ENCODE measurements around the gene VAMP4.
A peak's percentile ranks its signal among the peaks of the same experiment; 100 is the strongest.

VAMP4 gene

DNA sequence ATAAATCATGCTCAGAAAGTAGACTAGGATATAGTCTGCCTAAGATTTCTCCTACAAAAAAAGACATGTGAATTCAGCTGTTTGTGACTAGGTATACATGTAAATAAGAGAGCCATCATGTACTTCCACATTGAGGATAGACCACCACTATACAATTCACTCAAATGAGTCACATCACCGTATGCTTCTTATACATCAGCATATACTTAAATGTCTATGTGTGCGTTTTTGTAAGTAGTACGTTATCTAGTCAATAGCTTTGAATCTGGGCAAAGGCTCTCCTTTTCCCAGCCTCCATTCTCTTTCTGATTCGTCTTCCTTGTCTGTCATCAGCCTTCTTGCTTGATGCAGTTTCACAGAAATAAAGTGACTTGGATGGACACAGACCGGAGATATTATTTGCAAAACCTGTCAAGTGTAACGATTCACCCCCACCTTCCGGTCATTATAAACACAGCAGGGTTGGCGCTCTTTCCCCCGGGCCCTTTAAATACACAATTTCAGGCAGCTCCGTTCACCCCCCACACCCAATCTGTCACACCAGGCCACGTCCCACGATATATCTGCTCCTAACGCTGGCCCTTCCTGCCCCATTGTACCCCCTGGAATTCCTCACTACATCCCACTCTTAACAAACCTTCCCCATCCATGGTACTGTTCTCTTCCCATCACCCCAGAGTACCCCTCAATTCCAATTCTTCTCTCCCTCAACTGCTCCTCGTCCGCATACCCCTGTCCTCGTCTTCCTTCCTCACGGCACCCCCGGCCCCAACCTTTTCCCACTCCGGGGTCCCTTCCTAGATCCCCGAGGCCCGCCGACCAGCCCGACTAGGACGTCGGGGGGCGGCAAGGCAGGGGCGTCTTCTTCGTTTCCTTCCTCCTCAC is 636 bp downstream of the VAMP4 start (continued):
- TF ChIP-seq, protein P1, sequence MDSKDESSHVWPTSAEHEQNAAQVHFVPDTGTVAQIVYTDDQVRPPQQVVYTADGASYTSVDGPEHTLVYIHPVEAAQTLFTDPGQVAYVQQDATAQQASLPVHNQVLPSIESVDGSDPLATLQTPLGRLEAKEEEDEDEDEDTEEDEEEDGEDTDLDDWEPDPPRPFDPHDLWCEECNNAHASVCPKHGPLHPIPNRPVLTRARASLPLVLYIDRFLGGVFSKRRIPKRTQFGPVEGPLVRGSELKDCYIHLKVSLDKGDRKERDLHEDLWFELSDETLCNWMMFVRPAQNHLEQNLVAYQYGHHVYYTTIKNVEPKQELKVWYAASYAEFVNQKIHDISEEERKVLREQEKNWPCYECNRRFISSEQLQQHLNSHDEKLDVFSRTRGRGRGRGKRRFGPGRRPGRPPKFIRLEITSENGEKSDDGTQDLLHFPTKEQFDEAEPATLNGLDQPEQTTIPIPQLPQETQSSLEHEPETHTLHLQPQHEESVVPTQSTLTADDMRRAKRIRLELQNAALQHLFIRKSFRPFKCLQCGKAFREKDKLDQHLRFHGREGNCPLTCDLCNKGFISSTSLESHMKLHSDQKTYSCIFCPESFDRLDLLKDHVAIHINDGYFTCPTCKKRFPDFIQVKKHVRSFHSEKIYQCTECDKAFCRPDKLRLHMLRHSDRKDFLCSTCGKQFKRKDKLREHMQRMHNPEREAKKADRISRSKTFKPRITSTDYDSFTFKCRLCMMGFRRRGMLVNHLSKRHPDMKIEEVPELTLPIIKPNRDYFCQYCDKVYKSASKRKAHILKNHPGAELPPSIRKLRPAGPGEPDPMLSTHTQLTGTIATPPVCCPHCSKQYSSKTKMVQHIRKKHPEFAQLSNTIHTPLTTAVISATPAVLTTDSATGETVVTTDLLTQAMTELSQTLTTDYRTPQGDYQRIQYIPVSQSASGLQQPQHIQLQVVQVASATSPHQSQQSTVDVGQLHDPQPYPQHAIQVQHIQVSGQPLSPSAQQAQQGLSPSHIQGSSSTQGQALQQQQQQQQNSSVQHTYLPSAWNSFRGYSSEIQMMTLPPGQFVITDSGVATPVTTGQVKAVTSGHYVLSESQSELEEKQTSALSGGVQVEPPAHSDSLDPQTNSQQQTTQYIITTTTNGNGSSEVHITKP (tag by site-specific recombination; IDR thresholded peaks at IDR 0.05), result peak; percentile 78
- TF ChIP-seq, protein P2, sequence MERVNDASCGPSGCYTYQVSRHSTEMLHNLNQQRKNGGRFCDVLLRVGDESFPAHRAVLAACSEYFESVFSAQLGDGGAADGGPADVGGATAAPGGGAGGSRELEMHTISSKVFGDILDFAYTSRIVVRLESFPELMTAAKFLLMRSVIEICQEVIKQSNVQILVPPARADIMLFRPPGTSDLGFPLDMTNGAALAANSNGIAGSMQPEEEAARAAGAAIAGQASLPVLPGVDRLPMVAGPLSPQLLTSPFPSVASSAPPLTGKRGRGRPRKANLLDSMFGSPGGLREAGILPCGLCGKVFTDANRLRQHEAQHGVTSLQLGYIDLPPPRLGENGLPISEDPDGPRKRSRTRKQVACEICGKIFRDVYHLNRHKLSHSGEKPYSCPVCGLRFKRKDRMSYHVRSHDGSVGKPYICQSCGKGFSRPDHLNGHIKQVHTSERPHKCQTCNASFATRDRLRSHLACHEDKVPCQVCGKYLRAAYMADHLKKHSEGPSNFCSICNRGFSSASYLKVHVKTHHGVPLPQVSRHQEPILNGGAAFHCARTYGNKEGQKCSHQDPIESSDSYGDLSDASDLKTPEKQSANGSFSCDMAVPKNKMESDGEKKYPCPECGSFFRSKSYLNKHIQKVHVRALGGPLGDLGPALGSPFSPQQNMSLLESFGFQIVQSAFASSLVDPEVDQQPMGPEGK (tag by site-specific recombination; IDR thresholded peaks at IDR 0.05), result peak; percentile 66
- TF ChIP-seq, protein P3, sequence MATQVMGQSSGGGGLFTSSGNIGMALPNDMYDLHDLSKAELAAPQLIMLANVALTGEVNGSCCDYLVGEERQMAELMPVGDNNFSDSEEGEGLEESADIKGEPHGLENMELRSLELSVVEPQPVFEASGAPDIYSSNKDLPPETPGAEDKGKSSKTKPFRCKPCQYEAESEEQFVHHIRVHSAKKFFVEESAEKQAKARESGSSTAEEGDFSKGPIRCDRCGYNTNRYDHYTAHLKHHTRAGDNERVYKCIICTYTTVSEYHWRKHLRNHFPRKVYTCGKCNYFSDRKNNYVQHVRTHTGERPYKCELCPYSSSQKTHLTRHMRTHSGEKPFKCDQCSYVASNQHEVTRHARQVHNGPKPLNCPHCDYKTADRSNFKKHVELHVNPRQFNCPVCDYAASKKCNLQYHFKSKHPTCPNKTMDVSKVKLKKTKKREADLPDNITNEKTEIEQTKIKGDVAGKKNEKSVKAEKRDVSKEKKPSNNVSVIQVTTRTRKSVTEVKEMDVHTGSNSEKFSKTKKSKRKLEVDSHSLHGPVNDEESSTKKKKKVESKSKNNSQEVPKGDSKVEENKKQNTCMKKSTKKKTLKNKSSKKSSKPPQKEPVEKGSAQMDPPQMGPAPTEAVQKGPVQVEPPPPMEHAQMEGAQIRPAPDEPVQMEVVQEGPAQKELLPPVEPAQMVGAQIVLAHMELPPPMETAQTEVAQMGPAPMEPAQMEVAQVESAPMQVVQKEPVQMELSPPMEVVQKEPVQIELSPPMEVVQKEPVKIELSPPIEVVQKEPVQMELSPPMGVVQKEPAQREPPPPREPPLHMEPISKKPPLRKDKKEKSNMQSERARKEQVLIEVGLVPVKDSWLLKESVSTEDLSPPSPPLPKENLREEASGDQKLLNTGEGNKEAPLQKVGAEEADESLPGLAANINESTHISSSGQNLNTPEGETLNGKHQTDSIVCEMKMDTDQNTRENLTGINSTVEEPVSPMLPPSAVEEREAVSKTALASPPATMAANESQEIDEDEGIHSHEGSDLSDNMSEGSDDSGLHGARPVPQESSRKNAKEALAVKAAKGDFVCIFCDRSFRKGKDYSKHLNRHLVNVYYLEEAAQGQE (tag by site-specific recombination; IDR thresholded peaks at IDR 0.05), result peak; percentile 69; the same call in 1 of the 2 replicates
- TF ChIP-seq ZNF174 (tag by site-specific recombination; IDR thresholded peaks at IDR 0.05), result no peak
- peak; percentile 96 for TF ChIP-seq ZNF777 (tag by site-specific recombination; IDR thresholded peaks at IDR 0.05; ENCODE audit: borderline replicate concordance)
- no peak for TF ChIP-seq ZNF140 (tag by site-specific recombination; IDR thresholded peaks at IDR 0.05)
- TF ChIP-seq WT1 (tag by site-specific recombination; IDR thresholded peaks at IDR 0.05), result peak; percentile 37; the same call in 1 of the 2 replicates
- TF ChIP-seq, protein P4, sequence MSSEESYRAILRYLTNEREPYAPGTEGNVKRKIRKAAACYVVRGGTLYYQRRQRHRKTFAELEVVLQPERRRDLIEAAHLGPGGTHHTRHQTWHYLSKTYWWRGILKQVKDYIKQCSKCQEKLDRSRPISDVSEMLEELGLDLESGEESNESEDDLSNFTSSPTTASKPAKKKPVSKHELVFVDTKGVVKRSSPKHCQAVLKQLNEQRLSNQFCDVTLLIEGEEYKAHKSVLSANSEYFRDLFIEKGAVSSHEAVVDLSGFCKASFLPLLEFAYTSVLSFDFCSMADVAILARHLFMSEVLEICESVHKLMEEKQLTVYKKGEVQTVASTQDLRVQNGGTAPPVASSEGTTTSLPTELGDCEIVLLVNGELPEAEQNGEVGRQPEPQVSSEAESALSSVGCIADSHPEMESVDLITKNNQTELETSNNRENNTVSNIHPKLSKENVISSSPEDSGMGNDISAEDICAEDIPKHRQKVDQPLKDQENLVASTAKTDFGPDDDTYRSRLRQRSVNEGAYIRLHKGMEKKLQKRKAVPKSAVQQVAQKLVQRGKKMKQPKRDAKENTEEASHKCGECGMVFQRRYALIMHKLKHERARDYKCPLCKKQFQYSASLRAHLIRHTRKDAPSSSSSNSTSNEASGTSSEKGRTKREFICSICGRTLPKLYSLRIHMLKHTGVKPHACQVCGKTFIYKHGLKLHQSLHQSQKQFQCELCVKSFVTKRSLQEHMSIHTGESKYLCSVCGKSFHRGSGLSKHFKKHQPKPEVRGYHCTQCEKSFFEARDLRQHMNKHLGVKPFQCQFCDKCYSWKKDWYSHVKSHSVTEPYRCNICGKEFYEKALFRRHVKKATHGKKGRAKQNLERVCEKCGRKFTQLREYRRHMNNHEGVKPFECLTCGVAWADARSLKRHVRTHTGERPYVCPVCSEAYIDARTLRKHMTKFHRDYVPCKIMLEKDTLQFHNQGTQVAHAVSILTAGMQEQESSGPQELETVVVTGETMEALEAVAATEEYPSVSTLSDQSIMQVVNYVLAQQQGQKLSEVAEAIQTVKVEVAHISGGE (tag by site-specific recombination; conservative IDR thresholded peaks at IDR 0.05; ENCODE audit: low read depth), result 0 out of 2 replicates have a peak, but pooled peaks have one; percentile 31
- peak; percentile 55; the same call in 1 of the 2 replicates for TF ChIP-seq ZNF664 (tag by site-specific recombination; IDR thresholded peaks at IDR 0.05)
- peak; percentile 83 for TF ChIP-seq ZBTB10 (tag by site-specific recombination; IDR thresholded peaks at IDR 0.05)
- no peak for TF ChIP-seq ZSCAN16 (tag by site-specific recombination; IDR thresholded peaks at IDR 0.05)
- TF ChIP-seq SP7 (tag by site-specific recombination; IDR thresholded peaks at IDR 0.05), result no peak
- TF ChIP-seq ZNF335 (tag by site-specific recombination; conservative IDR thresholded peaks at IDR 0.05), result peak; percentile 91
- TF ChIP-seq, protein P5, sequence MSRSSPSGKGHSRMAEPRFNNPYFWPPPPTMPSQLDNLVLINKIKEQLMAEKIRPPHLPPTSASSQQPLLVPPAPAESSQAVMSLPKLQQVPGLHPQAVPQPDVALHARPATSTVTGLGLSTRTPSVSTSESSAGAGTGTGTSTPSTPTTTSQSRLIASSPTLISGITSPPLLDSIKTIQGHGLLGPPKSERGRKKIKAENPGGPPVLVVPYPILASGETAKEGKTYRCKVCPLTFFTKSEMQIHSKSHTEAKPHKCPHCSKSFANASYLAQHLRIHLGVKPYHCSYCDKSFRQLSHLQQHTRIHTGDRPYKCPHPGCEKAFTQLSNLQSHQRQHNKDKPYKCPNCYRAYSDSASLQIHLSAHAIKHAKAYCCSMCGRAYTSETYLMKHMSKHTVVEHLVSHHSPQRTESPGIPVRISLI (tag by site-specific recombination; IDR thresholded peaks at IDR 0.05), result no peak
- TF ChIP-seq PRDM1 (tag by site-specific recombination; IDR thresholded peaks at IDR 0.05), result no peak
- TF ChIP-seq ZFP3 (tag by site-specific recombination; IDR thresholded peaks at IDR 0.05; ENCODE audit: low read depth), result no peak
- no peak for TF ChIP-seq ZNF16 (tag by site-specific recombination; IDR thresholded peaks at IDR 0.05; ENCODE audit: low read depth)
- 0 out of 2 replicates have a peak, but pooled peaks have one; percentile 6 for TF ChIP-seq ZNF654 (tag by site-specific recombination; IDR thresholded peaks at IDR 0.05; ENCODE audit: low read depth)
- TF ChIP-seq, protein P6, sequence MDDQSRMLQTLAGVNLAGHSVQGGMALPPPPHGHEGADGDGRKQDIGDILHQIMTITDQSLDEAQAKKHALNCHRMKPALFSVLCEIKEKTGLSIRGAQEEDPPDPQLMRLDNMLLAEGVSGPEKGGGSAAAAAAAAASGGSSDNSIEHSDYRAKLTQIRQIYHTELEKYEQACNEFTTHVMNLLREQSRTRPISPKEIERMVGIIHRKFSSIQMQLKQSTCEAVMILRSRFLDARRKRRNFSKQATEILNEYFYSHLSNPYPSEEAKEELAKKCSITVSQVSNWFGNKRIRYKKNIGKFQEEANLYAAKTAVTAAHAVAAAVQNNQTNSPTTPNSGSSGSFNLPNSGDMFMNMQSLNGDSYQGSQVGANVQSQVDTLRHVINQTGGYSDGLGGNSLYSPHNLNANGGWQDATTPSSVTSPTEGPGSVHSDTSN (CRISPR knock-in tag; IDR thresholded peaks at IDR 0.05), result no peak
